ENCODE data around the gene FKBP4. TPM values are rescaled to one million over a fixed set of nuclear protein-coding genes. Genes with fewer than 3 reads are reported as not detected.

The FKBP4 gene
- total and polyA plus RNA-seq, 9 of the 15 experiments (the other 6 are each of a cell fraction or from before 2014, with no cell fraction given), result 16.3 to 154 (median 90.1) TPM

DNA sequence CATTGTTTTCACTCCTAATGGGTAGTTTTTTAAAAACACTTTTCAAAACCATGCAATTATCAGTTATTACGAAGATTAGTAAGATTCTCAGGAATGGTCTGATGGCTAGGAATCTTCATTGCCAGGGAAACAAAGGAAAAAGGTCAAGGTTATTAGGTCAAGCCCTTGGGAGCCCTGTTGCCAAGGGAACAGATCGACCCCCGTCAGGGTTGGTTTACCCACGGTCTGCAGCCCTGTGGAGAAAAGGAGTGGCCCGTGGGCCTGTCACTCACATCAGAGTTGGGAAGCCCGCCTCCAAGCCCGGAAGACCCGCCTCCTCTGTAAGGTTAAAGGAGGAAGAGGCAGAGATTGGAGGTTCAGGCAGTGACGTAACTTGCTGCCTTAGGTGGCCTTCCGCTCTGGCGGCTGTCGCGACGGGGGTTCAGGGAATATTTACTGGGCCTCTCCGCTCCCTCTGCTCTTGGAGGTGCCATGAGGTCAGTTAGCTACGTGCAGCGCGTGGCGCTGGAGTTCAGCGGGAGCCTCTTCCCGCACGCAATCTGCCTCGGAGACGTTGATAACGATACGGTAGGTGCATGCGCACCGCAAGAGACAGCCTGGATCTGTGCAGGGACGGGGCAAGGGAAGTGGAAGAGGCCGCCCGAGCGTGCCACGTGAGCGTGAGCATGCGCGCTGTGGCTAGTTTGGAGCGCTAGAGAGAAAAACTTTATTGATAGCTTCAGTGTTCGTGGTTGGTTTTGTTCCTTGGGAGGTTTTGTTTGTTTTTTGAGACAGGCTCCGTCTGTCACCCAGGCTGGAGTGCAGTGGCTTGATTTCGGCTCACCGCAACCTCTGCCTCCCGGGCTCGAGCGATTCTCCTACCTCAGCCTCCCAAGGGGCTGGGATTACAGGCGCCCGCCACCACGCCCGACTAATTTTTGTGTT lies 17.8 kb downstream of the FKBP4 start, which contains the start of gene ITFG2 (continued):
- TF ChIP-seq, protein P1, sequence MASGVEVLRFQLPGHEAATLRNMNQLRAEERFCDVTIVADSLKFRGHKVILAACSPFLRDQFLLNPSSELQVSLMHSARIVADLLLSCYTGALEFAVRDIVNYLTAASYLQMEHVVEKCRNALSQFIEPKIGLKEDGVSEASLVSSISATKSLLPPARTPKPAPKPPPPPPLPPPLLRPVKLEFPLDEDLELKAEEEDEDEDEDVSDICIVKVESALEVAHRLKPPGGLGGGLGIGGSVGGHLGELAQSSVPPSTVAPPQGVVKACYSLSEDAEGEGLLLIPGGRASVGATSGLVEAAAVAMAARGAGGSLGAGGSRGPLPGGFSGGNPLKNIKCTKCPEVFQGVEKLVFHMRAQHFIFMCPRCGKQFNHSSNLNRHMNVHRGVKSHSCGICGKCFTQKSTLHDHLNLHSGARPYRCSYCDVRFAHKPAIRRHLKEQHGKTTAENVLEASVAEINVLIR (CRISPR knock-in tag; IDR thresholded peaks at IDR 0.05), result peak; percentile 62
- TF ChIP-seq SIN3B (IDR thresholded peaks at IDR 0.05; ENCODE audit: low read depth), result peak; percentile 71
- TF ChIP-seq ZNF24 (IDR thresholded peaks at IDR 0.05), result peak; percentile 55; the same call in 1 of the 2 replicates
- TF ChIP-seq MEF2D (tag; conservative IDR thresholded peaks at IDR 0.05; ENCODE audit: low read depth), result no peak
- TF ChIP-seq RBM17 (IDR thresholded peaks at IDR 0.05; ENCODE audit: borderline replicate concordance, low read depth, low read length), result no peak
- no peak for TF ChIP-seq TFE3 (CRISPR knock-in tag; IDR thresholded peaks at IDR 0.05)
- TF ChIP-seq RNF219 (CRISPR knock-in tag; IDR thresholded peaks at IDR 0.05), result no peak
- TF ChIP-seq ZFPM2 (CRISPR knock-in tag; IDR thresholded peaks at IDR 0.05), result no peak
- peak; percentile 64 to 74 for TF ChIP-seq KDM1A (IDR thresholded peaks at IDR 0.05)
- TF ChIP-seq PURB (CRISPR knock-in tag; IDR thresholded peaks at IDR 0.05; ENCODE audit: low read depth), result no peak
- no peak for TF ChIP-seq U2AF2 (optimal IDR thresholded peaks at IDR 0.05; ENCODE audit: low read depth, low read length)
- TF ChIP-seq CC2D1A (IDR thresholded peaks at IDR 0.05), result no peak
- no peak for TF ChIP-seq ZNF830 (CRISPR knock-in tag; IDR thresholded peaks at IDR 0.05)
- TF ChIP-seq FOXP4 (CRISPR knock-in tag; IDR thresholded peaks at IDR 0.05; ENCODE audit: borderline replicate concordance), result no peak
